ENCODE results near the gene ARID1B. TPM values are rescaled to one million over a fixed set of nuclear protein-coding genes. Genes with fewer than 3 reads are reported as not detected.

Gene ARID1B
- total RNA-seq, 1 experiment from 2014 or later = 60.3 TPM

GRCh38 chr6:156950531-156950930 is 173.4 kb downstream of the ARID1B start (continued):
- TF ChIP-seq ZNF423 (CRISPR knock-in tag; IDR thresholded peaks at IDR 0.05) (no peak), NR1H2 (CRISPR knock-in tag; IDR thresholded peaks at IDR 0.05) (no peak), USF2 (CRISPR knock-in tag; IDR thresholded peaks at IDR 0.05) (no peak), MYBL2 (CRISPR knock-in tag; IDR thresholded peaks at IDR 0.05) (no peak), SMAD4 (CRISPR knock-in tag; IDR thresholded peaks at IDR 0.05) (no peak), ETV6 (CRISPR knock-in tag; IDR thresholded peaks at IDR 0.05) (no peak), CREM (CRISPR knock-in tag; IDR thresholded peaks at IDR 0.05) (no peak)
- TF ChIP-seq, protein P1, sequence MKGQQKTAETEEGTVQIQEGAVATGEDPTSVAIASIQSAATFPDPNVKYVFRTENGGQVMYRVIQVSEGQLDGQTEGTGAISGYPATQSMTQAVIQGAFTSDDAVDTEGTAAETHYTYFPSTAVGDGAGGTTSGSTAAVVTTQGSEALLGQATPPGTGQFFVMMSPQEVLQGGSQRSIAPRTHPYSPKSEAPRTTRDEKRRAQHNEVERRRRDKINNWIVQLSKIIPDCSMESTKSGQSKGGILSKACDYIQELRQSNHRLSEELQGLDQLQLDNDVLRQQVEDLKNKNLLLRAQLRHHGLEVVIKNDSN (CRISPR knock-in tag; IDR thresholded peaks at IDR 0.05) = no peak

GRCh38 chr6:156952401-156952800 is 175.2 kb downstream of the ARID1B start:
- Mint-ChIP-seq H3K27ac (peak overlapping the region; percentile 91), H3K9me3 (no peaks in the 10 kb centered on the region), H3K36me3 (no peaks in the 10 kb centered on the region), H3K4me3 (no peak overlapping the region), H3K27me3 (ENCODE audit: low read depth) (no peaks in the 10 kb centered on the region), H3K4me1 (peaks cover 53% of the 10 kb centered on the region)
- no peak for ATAC-seq
- TF ChIP-seq ZNF219 (CRISPR knock-in tag; IDR thresholded peaks at IDR 0.05; ENCODE audit: borderline replicate concordance) = no peak
- TF ChIP-seq TP53 (CRISPR knock-in tag; IDR thresholded peaks at IDR 0.05) = no peak
- no peak for TF ChIP-seq E2F1 (CRISPR knock-in tag; IDR thresholded peaks at IDR 0.05)
- no peak for TF ChIP-seq GTF2I (CRISPR knock-in tag; conservative IDR thresholded peaks at IDR 0.05)
- TF ChIP-seq ZMAT4 (CRISPR knock-in tag; IDR thresholded peaks at IDR 0.05) = no peak
- no peak for TF ChIP-seq FOXP1 (CRISPR knock-in tag; IDR thresholded peaks at IDR 0.05; ENCODE audit: borderline replicate concordance)
- no peak for TF ChIP-seq AFF4 (CRISPR knock-in tag; IDR thresholded peaks at IDR 0.05; ENCODE audit: borderline replicate concordance)
- TF ChIP-seq, protein P1 (CRISPR knock-in tag; IDR thresholded peaks at IDR 0.05) = no peak
- POLR2A ChIA-PET = no interaction called here
- DNase-seq (ENCODE audit: low spot score) = no peak
- CTCF ChIA-PET = interaction anchor here (1.0 to 2.5 kb wide), 4 partner anchors 10 to 21 kb away, joined by 3 to 11 read pairs (median 7); no protein-coding TSS in a partner anchor

GRCh38 chr6:156953127-156953478 is 175.9 kb downstream of the ARID1B start:
- no peaks in the 10 kb centered on the region for H3K27me3 Mint-ChIP-seq (ENCODE audit: low read depth)
- POLR2A ChIA-PET = no interaction called here
- TF ChIP-seq E2F1 (CRISPR knock-in tag; IDR thresholded peaks at IDR 0.05) = no peak
- TF ChIP-seq ATF1 (CRISPR knock-in tag; IDR thresholded peaks at IDR 0.05) = no peak
- H3K27ac Mint-ChIP-seq = peak overlapping the region; percentile 40
- CTCF ChIA-PET = interaction anchor here (0.5 to 2.5 kb wide), 6 partner anchors 8 to 110 kb away, joined by 3 to 11 read pairs (median 5); no protein-coding TSS in a partner anchor
- H3K9me3 Mint-ChIP-seq = no peaks in the 10 kb centered on the region
- no peaks in the 10 kb centered on the region for H3K36me3 Mint-ChIP-seq
- peak; percentile 19; the same call in 1 of the 2 replicates for ATAC-seq
- peak overlapping the region; percentile 22 for H3K4me3 Mint-ChIP-seq
- peaks cover 59% of the 10 kb centered on the region for H3K4me1 Mint-ChIP-seq
- DNase-seq (ENCODE audit: low spot score) = no peak
